ES-I3 (cell line): ENCODE results near the gene MCM5.
"Not testable (repeated sequence)": the region's sequence is repeated elsewhere in the genome, so short reads cannot be mapped to it uniquely, and the experiment has no call there.

Experiments used
- H3K36me3 ChIP-seq: 2 replicates; pipeline ENCODE4 v1.6.1; 2013; ENCODE audit warnings: mild to moderate bottlenecking, low read length, control low read depth, moderate library complexity; ENCODE audit not compliant: insufficient read depth
- H3K4me1 ChIP-seq: 2 replicates; pipeline ENCODE4 v1.6.1; 2013; ENCODE audit warnings: mild to moderate bottlenecking, control low read depth, low read length; ENCODE audit not compliant: insufficient read depth
- H3K9ac ChIP-seq: 2 replicates; pipeline ENCODE4 v1.6.1; 2013; ENCODE audit warnings: low read depth, mild to moderate bottlenecking, low read length, moderate library complexity
- H3K9me3 ChIP-seq: 2 replicates; pipeline ENCODE4 v1.6.1; 2013; ENCODE audit warnings: mild to moderate bottlenecking, low read length, moderate library complexity; ENCODE audit not compliant: control insufficient read depth, insufficient read depth

MCM5 gene

GRCh38 chr22:35424081-35424480 is 24.1 kb downstream of the MCM5 start:
- H3K36me3 ChIP-seq, result peaks cover 28% of the 10 kb centered on the region
- peaks cover 15% of the 10 kb centered on the region for H3K4me1 ChIP-seq
- no peaks in the 10 kb centered on the region for H3K9me3 ChIP-seq
- no peak overlapping the region for H3K9ac ChIP-seq

GRCh38 chr22:35424761-35425160 is 24.8 kb downstream of the MCM5 start:
- H3K4me1 ChIP-seq, result peaks cover 15% of the 10 kb centered on the region
- peaks cover 21% of the 10 kb centered on the region for H3K36me3 ChIP-seq
- no peaks in the 10 kb centered on the region for H3K9me3 ChIP-seq
- H3K9ac ChIP-seq, result no peak overlapping the region

- peaks cover 21% of the 10 kb centered on the region for H3K36me3 ChIP-seq
- H3K9ac ChIP-seq, result no peak overlapping the region
- H3K4me1 ChIP-seq, result peaks cover 15% of the 10 kb centered on the region
- no peaks in the 10 kb centered on the region for H3K9me3 ChIP-seq
These were observed 25.6 kb downstream of the MCM5 start for GRCh38 chr22:35425546-35425945.

GRCh38 chr22:35425971-35426800 is 26.2 kb downstream of the MCM5 start:
- no peak overlapping the region; the same call in 1 of the 2 replicates for H3K9ac ChIP-seq
- no peaks in the 10 kb centered on the region for H3K9me3 ChIP-seq
- H3K4me1 ChIP-seq, result peaks cover 18% of the 10 kb centered on the region
- peaks cover 20% of the 10 kb centered on the region for H3K36me3 ChIP-seq

GRCh38 chr22:35426801-35427140 is 26.8 kb downstream of the MCM5 start:
- peaks cover 22% of the 10 kb centered on the region for H3K36me3 ChIP-seq
- H3K9ac ChIP-seq, result no peak overlapping the region
- peaks cover 20% of the 10 kb centered on the region for H3K4me1 ChIP-seq
- H3K9me3 ChIP-seq, result no peaks in the 10 kb centered on the region

GRCh38 chr22:35430897-35431322 is 31.0 kb downstream of the MCM5 start:
- Histone ChIP-seq H3K9me3 (no peaks in the 10 kb centered on the region; the same call in 1 of the 2 replicates), H3K4me1 (peaks cover 18% of the 10 kb centered on the region), H3K36me3 (peaks cover 32% of the 10 kb centered on the region), H3K9ac (no peak overlapping the region)

GRCh38 chr22:35431483-35432227 is 31.7 kb downstream of the MCM5 start:
- H3K36me3 ChIP-seq, result peaks cover 31% of the 10 kb centered on the region

GRCh38 chr22:35432228-35432905 is 32.4 kb downstream of the MCM5 start:
- H3K9me3 ChIP-seq, result no peaks in the 10 kb centered on the region; the same call in 1 of the 2 replicates
- no peak overlapping the region for H3K9ac ChIP-seq
- peaks cover 28% of the 10 kb centered on the region for H3K36me3 ChIP-seq
- peaks cover 6% of the 10 kb centered on the region; the same call in 1 of the 2 replicates for H3K4me1 ChIP-seq

More at GRCh38 chr22:35431483-35432227, 31.7 kb downstream of the MCM5 start:
- Histone ChIP-seq H3K9ac (no peak overlapping the region), H3K9me3 (no peaks in the 10 kb centered on the region; the same call in 1 of the 2 replicates), H3K4me1 (peaks cover 11% of the 10 kb centered on the region)

- H3K4me1 ChIP-seq, result peaks cover 6% of the 10 kb centered on the region; the same call in 1 of the 2 replicates
- H3K36me3 ChIP-seq, result peaks cover 28% of the 10 kb centered on the region
These were observed 34.2 kb downstream of the MCM5 start for GRCh38 chr22:35434061-35434710.

GRCh38 chr22:35435201-35435740 is 35.3 kb downstream of the MCM5 start:
- peaks cover 28% of the 10 kb centered on the region for H3K36me3 ChIP-seq
- no peak overlapping the region for H3K9ac ChIP-seq
- no peaks in the 10 kb centered on the region; the same call in 1 of the 2 replicates for H3K9me3 ChIP-seq
- H3K4me1 ChIP-seq, result peaks cover 6% of the 10 kb centered on the region; the same call in 1 of the 2 replicates

More at GRCh38 chr22:35434061-35434710, 34.2 kb downstream of the MCM5 start:
- Histone ChIP-seq H3K9me3 (no peaks in the 10 kb centered on the region; the same call in 1 of the 2 replicates), H3K9ac (no peak overlapping the region)

- Histone ChIP-seq H3K9ac (no peak overlapping the region), H3K36me3 (peaks cover 24% of the 10 kb centered on the region), H3K4me1 (0 out of 2 replicates have a peak, but pooled peaks cover under 1% of the 10 kb centered on the region), H3K9me3 (no peaks in the 10 kb centered on the region; the same call in 1 of the 2 replicates)
These were observed 36.5 kb downstream of the MCM5 start for GRCh38 chr22:35436421-35436820.

GRCh38 chr22:35437049-35437448 is 37.1 kb downstream of the MCM5 start:
- peaks cover 18% of the 10 kb centered on the region for H3K36me3 ChIP-seq

GRCh38 chr22:35438673-35439364 is 38.9 kb downstream of the MCM5 start:
- not testable (repeated sequence) for H3K4me1 ChIP-seq, H3K36me3 ChIP-seq, H3K9ac ChIP-seq, H3K9me3 ChIP-seq

More at GRCh38 chr22:35437049-35437448, 37.1 kb downstream of the MCM5 start:
- H3K4me1 ChIP-seq, result no peaks in the 10 kb centered on the region
- no peaks in the 10 kb centered on the region; the same call in 1 of the 2 replicates for H3K9me3 ChIP-seq
- no peak overlapping the region for H3K9ac ChIP-seq
